ENCODE results near the gene ANKRD18A. TPM values are rescaled to one million over a fixed set of nuclear protein-coding genes. Genes with fewer than 3 reads are reported as not detected.
"Not testable (repeated sequence)": the region's sequence is repeated elsewhere in the genome, so short reads cannot be mapped to it uniquely, and the experiment has no call there.

The ANKRD18A gene
- total RNA-seq, 1 donor from 2014 or later = 4.8 TPM

GRCh38 chr9:38622951-38623350 is 2.6 kb upstream of the ANKRD18A start:
- Mint-ChIP-seq H3K4me3 (peak overlapping the region; percentile 86), H3K27ac (ENCODE audit: unreplicated experiment) (no peak overlapping the region), H3K9me3 (no peaks in the 10 kb centered on the region), H3K27me3 (ENCODE audit: low read depth) (peaks cover 70% of the 10 kb centered on the region), H3K4me1 (peaks cover 13% of the 10 kb centered on the region), H3K36me3 (ENCODE audit: low read depth) (peaks cover 9% of the 10 kb centered on the region)
- no peak for TF ChIP-seq CTCF (conservative IDR thresholded peaks at IDR 0.05)
- no peak for DNase-seq (ENCODE audit: low read depth, low spot score)

GRCh38 chr9:38622288-38622674 is 1.9 kb upstream of the ANKRD18A start:
- TF ChIP-seq CTCF (conservative IDR thresholded peaks at IDR 0.05) = no peak
- Mint-ChIP-seq H3K4me3 (peak overlapping the region; percentile 86), H3K27me3 (ENCODE audit: low read depth) (peaks cover 75% of the 10 kb centered on the region), H3K4me1 (peaks cover 13% of the 10 kb centered on the region), H3K9me3 (no peaks in the 10 kb centered on the region), H3K36me3 (ENCODE audit: low read depth) (peaks cover 9% of the 10 kb centered on the region), H3K27ac (ENCODE audit: unreplicated experiment) (no peak overlapping the region)
- DNase-seq (ENCODE audit: low read depth, low spot score) = peak; percentile 20

DNA sequence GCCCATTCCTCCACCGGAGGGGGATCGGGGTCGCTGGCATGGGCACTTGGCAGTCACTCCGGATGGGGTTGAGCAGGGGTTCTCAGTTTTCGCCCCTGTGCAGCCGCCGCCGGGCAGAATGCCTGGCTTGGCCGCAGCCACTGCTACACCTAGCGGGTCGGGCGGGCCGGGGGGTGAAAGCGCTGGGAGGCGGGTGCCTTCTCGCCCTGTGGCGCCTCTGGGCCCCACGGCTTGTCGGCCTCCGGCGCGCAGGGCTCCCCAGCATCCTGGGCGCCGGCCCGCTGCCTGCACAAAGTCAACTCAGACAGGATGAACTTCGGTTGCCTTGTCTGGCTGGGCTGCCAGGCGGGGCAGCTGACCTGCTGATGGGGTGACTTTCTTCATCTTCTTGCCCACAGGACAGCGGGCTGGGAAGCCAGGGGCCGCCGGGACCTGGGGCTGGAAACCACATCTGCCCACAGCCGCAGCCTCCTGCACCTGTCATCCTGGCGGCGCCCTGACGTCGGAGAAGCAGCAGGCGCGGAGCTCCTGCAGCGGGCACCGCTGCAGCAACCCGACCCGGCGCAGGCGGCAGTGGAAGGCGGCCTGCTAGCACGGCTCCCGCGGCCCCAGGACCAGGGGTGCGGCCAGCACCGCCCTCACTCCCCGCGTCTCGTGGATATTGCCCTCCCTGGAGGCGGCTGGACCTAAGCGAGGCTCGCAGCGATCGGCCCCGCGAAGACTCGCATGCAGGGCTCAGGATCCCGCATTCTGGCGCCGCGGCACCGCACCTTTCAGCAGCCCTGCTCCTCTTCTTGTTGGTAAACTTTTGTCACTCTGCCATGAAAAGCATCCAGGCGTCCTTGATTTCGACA is 1.3 kb upstream of the ANKRD18A start:
- TF ChIP-seq CTCF (conservative IDR thresholded peaks at IDR 0.05) = no peak
- Mint-ChIP-seq H3K4me1 (peaks cover 13% of the 10 kb centered on the region), H3K36me3 (ENCODE audit: low read depth) (peaks cover 9% of the 10 kb centered on the region), H3K4me3 (peak overlapping the region; percentile 86), H3K27ac (ENCODE audit: unreplicated experiment) (no peak overlapping the region), H3K27me3 (ENCODE audit: low read depth) (peaks cover 79% of the 10 kb centered on the region), H3K9me3 (no peaks in the 10 kb centered on the region)
- peak; percentile 18 for DNase-seq (ENCODE audit: low read depth, low spot score)

DNA sequence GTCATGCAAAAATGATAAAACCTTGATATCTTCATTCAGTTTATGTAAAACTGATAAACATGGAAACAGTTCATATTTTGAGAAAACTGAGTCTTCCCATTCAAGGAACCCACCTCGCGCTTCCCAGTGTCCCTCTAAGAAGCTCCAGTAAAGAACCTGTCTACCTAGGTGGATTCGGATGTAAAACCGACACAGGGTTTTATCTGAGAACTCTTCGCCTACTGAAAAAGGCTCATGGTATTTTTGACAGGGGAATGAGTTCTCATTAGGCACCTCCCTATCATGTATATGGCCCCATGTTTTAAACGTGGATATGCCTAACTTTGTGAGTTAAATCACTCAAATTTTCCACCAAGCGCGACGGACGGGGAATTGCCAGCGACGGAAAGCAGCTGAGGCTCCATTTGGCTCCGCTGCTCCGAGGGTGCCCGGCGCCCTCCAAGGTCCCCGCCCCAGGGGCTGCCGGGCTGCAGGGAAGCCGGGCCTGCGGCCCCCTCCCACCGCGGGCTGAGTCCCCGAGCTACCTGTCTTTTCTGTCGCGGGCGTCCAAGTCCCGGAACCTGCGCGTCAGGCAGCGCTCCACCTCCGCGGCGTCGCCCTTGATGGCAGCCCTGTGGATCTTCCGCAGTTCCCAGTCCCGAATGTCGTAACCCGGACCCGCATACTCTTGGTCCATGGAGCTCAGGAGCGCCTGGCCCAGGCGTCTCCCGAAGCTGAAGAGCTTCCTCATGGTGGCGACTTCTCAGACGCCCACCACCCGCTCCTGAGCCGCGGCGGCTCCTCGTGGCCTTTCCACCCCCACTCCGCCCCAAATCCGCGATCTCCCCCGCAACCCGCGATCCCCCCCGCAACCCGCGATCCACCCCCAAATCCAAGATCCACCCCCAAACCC is 594 bp downstream of the ANKRD18A start:
- no peaks in the 10 kb centered on the region for H3K9me3 Mint-ChIP-seq
- H3K27ac Mint-ChIP-seq (ENCODE audit: unreplicated experiment) = peak overlapping the region; percentile 86
- peaks cover 80% of the 10 kb centered on the region for H3K27me3 Mint-ChIP-seq (ENCODE audit: low read depth)
- H3K4me3 Mint-ChIP-seq = peak overlapping the region; percentile 94
- peaks cover 13% of the 10 kb centered on the region for H3K4me1 Mint-ChIP-seq
- H3K36me3 Mint-ChIP-seq (ENCODE audit: low read depth) = peaks cover 3% of the 10 kb centered on the region
- no peak for TF ChIP-seq CTCF (conservative IDR thresholded peaks at IDR 0.05)
- DNase-seq (ENCODE audit: low read depth, low spot score) = peak; percentile 8

DNA sequence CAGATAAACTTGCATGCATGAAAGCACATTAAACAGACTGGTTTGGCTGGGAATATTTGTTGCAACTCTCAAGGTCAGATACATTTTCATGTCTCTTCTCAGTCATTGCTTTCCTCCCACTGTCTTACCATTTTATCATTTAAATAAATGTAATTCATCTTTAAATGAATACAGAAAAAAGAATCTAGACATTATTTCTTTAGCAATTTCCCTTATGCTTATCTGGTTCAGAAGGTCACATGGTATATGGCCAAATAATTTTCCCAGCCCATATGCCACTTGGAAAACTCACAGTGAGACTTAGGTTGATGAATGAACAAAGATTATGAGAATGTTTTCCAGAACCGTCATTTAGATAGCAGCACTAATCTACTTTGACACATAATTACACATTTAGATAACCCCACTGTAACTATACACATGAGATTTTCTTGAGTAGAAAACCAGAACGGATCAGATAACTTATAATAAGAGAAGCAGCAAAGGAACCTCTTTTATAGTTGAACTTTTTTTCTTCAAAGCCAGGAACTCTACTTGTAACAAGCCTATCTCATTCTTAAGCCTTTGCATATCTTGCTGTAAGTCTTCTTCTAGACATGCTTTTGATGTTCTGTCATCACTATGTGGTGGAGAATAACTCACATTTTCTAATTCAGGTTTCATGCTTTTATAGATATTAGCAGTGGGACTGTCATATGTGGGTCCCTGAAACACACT is 22.2 kb downstream of the ANKRD18A start:
- DNase-seq (ENCODE audit: low read depth, low spot score); H3K27me3 Mint-ChIP-seq (ENCODE audit: low read depth); H3K9me3 Mint-ChIP-seq; H3K36me3 Mint-ChIP-seq (ENCODE audit: low read depth); H3K27ac Mint-ChIP-seq (ENCODE audit: unreplicated experiment); H3K4me3 Mint-ChIP-seq; H3K4me1 Mint-ChIP-seq: not testable (repeated sequence)

DNA sequence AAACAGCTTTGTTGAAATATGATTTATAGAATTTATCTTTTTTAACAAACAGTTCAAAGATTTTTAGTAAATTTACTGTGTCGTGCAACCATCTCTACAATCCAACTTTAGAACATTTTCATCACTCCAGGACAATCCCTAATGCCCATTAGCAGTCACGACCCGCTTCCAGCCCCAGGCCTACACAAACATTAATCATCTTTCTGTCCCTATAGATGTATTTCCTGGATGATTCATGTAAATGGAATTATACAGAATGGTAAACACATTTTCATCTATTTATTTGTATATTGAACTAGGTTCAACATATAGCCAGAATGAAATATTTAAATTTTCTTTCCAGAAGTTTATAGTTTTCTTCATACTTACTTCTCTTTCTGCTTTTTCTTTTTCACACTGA is 25.3 kb downstream of the ANKRD18A start:
- H3K27me3 Mint-ChIP-seq (ENCODE audit: low read depth); H3K36me3 Mint-ChIP-seq (ENCODE audit: low read depth); H3K9me3 Mint-ChIP-seq; H3K4me3 Mint-ChIP-seq; H3K4me1 Mint-ChIP-seq; H3K27ac Mint-ChIP-seq (ENCODE audit: unreplicated experiment); DNase-seq (ENCODE audit: low read depth, low spot score): not testable (repeated sequence)

DNA sequence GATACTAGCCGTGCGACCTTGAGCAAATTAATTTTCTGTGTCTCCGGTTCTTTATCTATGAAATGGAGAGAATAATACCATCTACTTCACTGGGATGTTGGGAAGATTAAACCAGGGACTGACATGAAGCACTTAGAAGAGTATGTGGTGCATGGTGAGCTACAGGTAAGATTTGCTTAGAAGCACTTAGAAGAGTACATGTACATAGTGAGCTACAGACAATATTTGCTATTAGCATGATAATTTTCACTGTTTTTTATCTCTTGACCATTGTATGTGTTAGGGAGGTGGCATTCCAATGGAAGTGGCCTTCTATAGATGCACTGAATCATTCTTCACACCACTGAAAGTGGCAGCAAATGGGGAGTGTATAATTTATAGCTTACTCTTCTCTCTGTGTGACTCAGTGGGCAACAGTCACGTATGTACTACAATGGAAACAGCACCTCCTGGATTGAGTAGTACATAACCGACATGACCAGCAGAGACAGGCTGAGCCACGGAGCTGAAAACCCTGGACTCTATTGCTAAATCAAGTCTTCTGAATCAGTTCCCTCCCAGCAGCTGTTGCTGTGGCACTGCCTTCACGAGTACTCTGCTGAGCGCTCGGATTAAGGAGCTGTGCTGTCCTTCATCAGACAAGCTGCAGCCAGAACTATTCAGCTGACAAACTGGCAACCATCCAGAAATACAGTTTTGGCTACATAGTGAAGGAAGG is 28.9 kb downstream of the ANKRD18A start:
- not testable (repeated sequence) for H3K27ac Mint-ChIP-seq (ENCODE audit: unreplicated experiment); H3K9me3 Mint-ChIP-seq; H3K4me1 Mint-ChIP-seq; DNase-seq (ENCODE audit: low read depth, low spot score); H3K36me3 Mint-ChIP-seq (ENCODE audit: low read depth); H3K27me3 Mint-ChIP-seq (ENCODE audit: low read depth); H3K4me3 Mint-ChIP-seq

DNA sequence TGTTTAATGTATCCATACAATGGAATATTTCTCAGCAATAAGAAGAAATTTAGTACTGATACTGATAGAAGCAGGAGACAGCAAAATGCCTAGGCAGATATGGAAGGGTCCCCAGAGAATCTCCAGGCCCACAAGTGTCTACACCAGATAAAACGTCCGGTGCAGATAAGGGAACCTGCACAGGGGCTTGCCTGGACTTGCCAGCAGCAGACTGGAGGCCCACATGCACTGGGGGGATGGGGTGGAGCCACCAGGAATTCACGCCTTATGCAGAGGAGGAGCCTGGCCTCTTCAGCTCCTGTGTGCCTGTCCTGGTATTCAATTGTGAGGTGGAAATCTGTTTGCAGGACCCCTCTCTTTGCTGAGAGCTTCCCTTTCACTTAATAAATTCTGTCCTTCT is 36.6 kb downstream of the ANKRD18A start:
- not testable (repeated sequence) for H3K4me1 Mint-ChIP-seq; H3K27ac Mint-ChIP-seq (ENCODE audit: unreplicated experiment); H3K27me3 Mint-ChIP-seq (ENCODE audit: low read depth); DNase-seq (ENCODE audit: low read depth, low spot score); H3K36me3 Mint-ChIP-seq (ENCODE audit: low read depth); H3K4me3 Mint-ChIP-seq; H3K9me3 Mint-ChIP-seq
